Testis (tissue), 3 donors: ENCODE data around the gene NDUFB3. TPM values are rescaled to one million over a fixed set of nuclear protein-coding genes. Genes with fewer than 3 reads are reported as not detected.

ENCODE experiments used
- DNase-seq: peaks from one replicate; pipeline ENCODE4 v3.0.0-alpha.2; 2019
- H3K27ac ChIP-seq, 2 donors: fragments of 200-600 bp; sonication (generic); one replicate each; pipeline ENCODE4 v1.5.1; 2019
- H3K27me3 ChIP-seq: fragments of 200-600 bp; sonication (generic); one replicate; pipeline ENCODE4 v1.5.1; 2019
- H3K36me3 ChIP-seq: fragments of 200-600 bp; sonication (generic); one replicate; pipeline ENCODE4 v1.5.1; 2017; ENCODE audit warnings: low read depth; ENCODE audit errors: missing control alignments
- H3K4me1 ChIP-seq: fragments of 200-600 bp; sonication (generic); one replicate; pipeline ENCODE4 v1.5.1; 2019
- H3K4me3 ChIP-seq, 2 donors: fragments of 200-600 bp; sonication (generic); one replicate each; pipeline ENCODE4 v1.5.1; 2017 to 2019
- H3K9me3 ChIP-seq: fragments of 200-600 bp; sonication (generic); one replicate; pipeline ENCODE4 v1.5.1; 2017
- POLR2A ChIP-seq: fragments of 450-650 bp; IDR thresholded peaks from one replicate; pipeline ENCODE4 v1.6.1; 2017; ENCODE audit warnings: antibody characterized with exemption, mild to moderate bottlenecking, moderate library complexity
- WGBS, 2 donors: methylation state at CpG; one replicate each; pipeline ENCODE4 v1.1.5; 2018; 5-methylcytosine and 5-hydroxymethylcytosine counted together
- intact Hi-C: fragments of 100-400 bp; cut with DNase I; formaldehyde crosslinking; loops from one replicate; pipeline ENCODE4 v1.15.1; 2023; ENCODE audit warnings: low total_unique reads
- polyA plus RNA-seq: library from polyadenylated mRNA; stranded (reverse); fragments of 350-450 nt; fragmentation: Illumina TruSeq; extraction: RNeasy Lipid Tissue Mini Kit (QIAGEN cat#74804); gene quantifications from one replicate; pipeline ENCODE4 v1.2.3, GENCODE V29; 2014; ENCODE audit warnings: low read depth, low replicate concordance; ENCODE audit not compliant: insufficient read depth
- total RNA-seq, 2 donors: library from RNA; depleted of rRNA; stranded (reverse); fragments of >200 nt; gene quantifications; one replicate each; pipeline ENCODE4 v1.2.3, GENCODE V29; 2016
- TF ChIP-seq, protein P1 (sequence below), 3 experiments: fragments of 450-650 bp in 2 of 3; fragments of 200-600 bp in 1 of 3; sonication (generic) in 1 of 3; IDR thresholded peaks; one replicate each; pipeline ENCODE4 v1.5.1; 2016 to 2019; ENCODE audit warnings: antibody characterized with exemption in 3 of 3, mild to moderate bottlenecking in 2 of 3, moderate library complexity in 1 of 3

The NDUFB3 gene
- total and polyA plus RNA-seq, 3 donors from 2014 or later = 46.8 to 129 (median 56.2) TPM

DNA sequence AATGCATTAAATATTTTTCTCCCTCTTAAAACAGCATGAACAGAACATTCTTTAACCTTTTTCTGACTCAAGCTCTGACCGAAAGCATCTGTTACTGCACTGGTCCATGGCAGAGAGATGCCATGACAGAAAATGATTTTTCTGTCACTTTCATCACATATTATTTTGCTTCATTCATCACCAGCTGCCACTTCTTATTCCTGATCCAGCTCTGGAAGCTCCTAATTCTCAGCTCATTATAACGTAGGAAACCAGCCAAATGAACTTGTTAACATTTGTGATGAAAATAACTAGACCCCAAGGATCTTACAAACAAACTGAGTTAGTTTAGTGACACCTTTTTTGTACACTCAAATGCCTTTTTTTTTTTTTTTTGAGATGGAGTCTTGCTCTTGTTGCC is 36.5 kb downstream of the NDUFB3 start:
- Histone ChIP-seq H3K4me3 (no peak overlapping the region), H3K9me3 (no peaks in the 10 kb centered on the region), H3K36me3 (no peaks in the 10 kb centered on the region), H3K4me1 (no peaks in the 10 kb centered on the region), H3K27me3 (no peaks in the 10 kb centered on the region), H3K27ac (no peak overlapping the region)
- WGBS, 2 donors = 88 to 96% methylated on average over 2 of the region's 2 CpGs
- DNase-seq = no peak
- TF ChIP-seq, protein P1, sequence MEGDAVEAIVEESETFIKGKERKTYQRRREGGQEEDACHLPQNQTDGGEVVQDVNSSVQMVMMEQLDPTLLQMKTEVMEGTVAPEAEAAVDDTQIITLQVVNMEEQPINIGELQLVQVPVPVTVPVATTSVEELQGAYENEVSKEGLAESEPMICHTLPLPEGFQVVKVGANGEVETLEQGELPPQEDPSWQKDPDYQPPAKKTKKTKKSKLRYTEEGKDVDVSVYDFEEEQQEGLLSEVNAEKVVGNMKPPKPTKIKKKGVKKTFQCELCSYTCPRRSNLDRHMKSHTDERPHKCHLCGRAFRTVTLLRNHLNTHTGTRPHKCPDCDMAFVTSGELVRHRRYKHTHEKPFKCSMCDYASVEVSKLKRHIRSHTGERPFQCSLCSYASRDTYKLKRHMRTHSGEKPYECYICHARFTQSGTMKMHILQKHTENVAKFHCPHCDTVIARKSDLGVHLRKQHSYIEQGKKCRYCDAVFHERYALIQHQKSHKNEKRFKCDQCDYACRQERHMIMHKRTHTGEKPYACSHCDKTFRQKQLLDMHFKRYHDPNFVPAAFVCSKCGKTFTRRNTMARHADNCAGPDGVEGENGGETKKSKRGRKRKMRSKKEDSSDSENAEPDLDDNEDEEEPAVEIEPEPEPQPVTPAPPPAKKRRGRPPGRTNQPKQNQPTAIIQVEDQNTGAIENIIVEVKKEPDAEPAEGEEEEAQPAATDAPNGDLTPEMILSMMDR (IDR thresholded peaks at IDR 0.05) = no peak
- TF ChIP-seq POLR2A = no peak
- intact Hi-C loops = no loop called here

DNA sequence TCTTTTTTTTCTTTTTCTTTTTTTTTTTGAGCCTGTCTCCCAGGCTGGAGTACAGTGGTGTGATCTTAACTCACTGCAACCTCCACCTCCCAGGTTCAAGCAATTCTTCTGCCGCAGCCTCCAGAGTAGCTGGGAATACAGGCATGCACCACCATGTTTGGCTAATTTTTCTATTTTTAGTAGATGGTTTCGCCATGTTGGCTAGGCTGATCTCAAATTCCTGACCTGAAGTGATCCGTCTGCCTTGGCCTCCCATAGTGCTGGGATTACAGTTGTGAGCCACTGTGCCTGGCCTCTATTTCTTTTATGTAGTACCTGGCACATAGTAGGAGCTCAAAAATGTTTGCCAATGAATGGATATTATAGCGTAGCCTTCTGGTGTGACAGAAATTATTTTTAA is 37.4 kb downstream of the NDUFB3 start:
- TF ChIP-seq, protein P1 (IDR thresholded peaks at IDR 0.05) = no peak
- TF ChIP-seq POLR2A = no peak
- Histone ChIP-seq H3K36me3 (no peaks in the 10 kb centered on the region), H3K27me3 (no peaks in the 10 kb centered on the region), H3K27ac (no peak overlapping the region), H3K4me3 (no peak overlapping the region), H3K9me3 (no peaks in the 10 kb centered on the region), H3K4me1 (no peaks in the 10 kb centered on the region)
- WGBS, 2 donors = 90 to 93% methylated on average over 4 of the region's 4 CpGs
- intact Hi-C loops = no loop called here
- DNase-seq = no peak

DNA sequence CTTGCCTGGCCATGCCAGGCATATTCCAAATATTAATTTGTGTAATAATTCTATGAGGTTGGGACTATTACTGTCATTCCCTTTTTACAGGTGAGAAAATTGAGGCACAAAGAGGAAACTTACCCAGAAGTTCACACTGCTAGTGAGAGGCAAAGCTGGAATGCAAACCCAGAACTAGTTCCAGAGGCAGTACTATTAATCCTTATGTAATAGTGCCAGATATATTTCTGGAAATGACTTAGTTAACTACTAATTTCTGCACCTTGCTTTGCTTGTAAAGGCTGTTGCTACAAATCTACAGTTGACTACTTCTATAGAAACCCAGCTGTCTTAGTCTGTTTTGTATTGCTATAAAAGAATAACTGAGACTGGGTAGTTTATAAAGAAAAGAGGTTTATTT is 38.8 kb downstream of the NDUFB3 start:
- no peaks in the 10 kb centered on the region for H3K36me3 ChIP-seq
- no peak for DNase-seq
- H3K27ac ChIP-seq = no peak overlapping the region
- no peak overlapping the region for H3K4me3 ChIP-seq
- intact Hi-C loops = loop anchor here (5.0 kb wide), 1 partner anchor 33 kb away; no protein-coding TSS in a partner anchor
- H3K4me1 ChIP-seq = peaks cover 10% of the 10 kb centered on the region
- no peaks in the 10 kb centered on the region for H3K27me3 ChIP-seq
- TF ChIP-seq, protein P1 (IDR thresholded peaks at IDR 0.05) = no peak
- TF ChIP-seq POLR2A = no peak
- H3K9me3 ChIP-seq = no peaks in the 10 kb centered on the region

DNA sequence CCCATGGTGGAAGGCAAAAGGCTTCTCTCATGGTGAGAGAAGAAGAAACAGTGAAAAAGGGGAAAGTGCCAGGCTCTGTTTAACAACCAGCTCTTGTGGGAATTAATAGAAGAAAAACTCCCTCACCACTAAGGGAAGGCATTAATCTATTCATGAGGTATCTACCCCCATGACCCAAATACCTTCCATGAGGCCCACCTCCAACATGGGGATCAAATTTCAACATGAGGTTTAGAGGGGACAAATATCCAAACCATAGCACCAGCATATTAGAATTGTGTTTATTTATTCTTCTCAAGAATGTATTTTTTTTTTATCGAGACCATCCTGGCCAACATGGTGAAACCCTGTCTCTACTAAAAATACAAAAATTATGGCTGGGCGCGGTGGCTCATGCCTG is 39.3 kb downstream of the NDUFB3 start:
- H3K27ac ChIP-seq = no peak overlapping the region
- no peaks in the 10 kb centered on the region for H3K9me3 ChIP-seq
- H3K4me3 ChIP-seq = no peak overlapping the region
- no peaks in the 10 kb centered on the region for H3K27me3 ChIP-seq
- no peak for DNase-seq
- WGBS, 2 donors = 90 to 97% methylated on average over 3 of the region's 3 CpGs
- H3K36me3 ChIP-seq = no peaks in the 10 kb centered on the region
- H3K4me1 ChIP-seq = peaks cover 10% of the 10 kb centered on the region
- intact Hi-C loops = loop anchor here (5.0 kb wide), 1 partner anchor 34 kb away; no protein-coding TSS in a partner anchor
- TF ChIP-seq, protein P1 (IDR thresholded peaks at IDR 0.05) = no peak
- no peak for TF ChIP-seq POLR2A

DNA sequence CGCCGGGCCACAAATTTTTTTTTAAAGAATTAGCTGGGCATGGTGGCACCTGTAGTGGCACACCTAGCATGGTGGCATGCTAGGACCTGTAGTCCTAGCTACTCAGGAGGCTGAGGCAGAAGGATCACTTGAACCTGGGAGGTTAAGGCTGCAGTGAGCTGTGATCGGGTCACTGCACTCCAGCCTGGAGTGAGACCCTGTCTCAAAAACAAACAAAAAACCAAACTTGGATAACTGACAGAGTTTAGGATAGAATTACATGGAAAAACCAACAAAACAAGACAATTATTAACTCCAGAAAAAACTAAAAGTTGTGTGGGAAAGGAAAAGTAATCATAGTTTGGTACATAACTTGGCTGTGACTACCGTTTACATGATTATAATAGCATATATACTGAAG is 42.5 kb downstream of the NDUFB3 start:
- no peak overlapping the region for H3K4me3 ChIP-seq
- no peaks in the 10 kb centered on the region for H3K36me3 ChIP-seq
- intact Hi-C loops = loop anchor here (5.0 kb wide), 1 partner anchor 37 kb away; no protein-coding TSS in a partner anchor
- DNase-seq = no peak
- 83 to 88% methylated on average over 4 of the region's 4 CpGs for WGBS, 2 donors
- H3K9me3 ChIP-seq = no peaks in the 10 kb centered on the region
- H3K4me1 ChIP-seq = peaks cover 10% of the 10 kb centered on the region
- no peak for TF ChIP-seq POLR2A
- TF ChIP-seq, protein P1 (IDR thresholded peaks at IDR 0.05) = no peak
- H3K27ac ChIP-seq = no peak overlapping the region
- H3K27me3 ChIP-seq = no peaks in the 10 kb centered on the region
